BLaER1 (cell line): Measurements from ENCODE around the gene FOXP2.

Source experiments
- H3K27ac ChIP-seq: shearing (Covaris generic); formaldehyde crosslinking; 2 replicates; pipeline ENCODE4 v1.8.1; 2022
- H3K27me3 ChIP-seq: shearing (Covaris generic); formaldehyde crosslinking; 2 replicates; pipeline ENCODE4 v1.8.1; 2022
- H3K36me3 ChIP-seq: shearing (Covaris generic); formaldehyde crosslinking; 2 replicates; pipeline ENCODE4 v1.8.1; 2022
- H3K4me1 ChIP-seq: shearing (Covaris generic); formaldehyde crosslinking; 2 replicates; pipeline ENCODE4 v1.8.1; 2022
- H3K4me2 ChIP-seq: shearing (Covaris generic); formaldehyde crosslinking; 2 replicates; pipeline ENCODE4 v1.8.1; 2022
- H3K4me3 ChIP-seq: shearing (Covaris generic); formaldehyde crosslinking; 2 replicates; pipeline ENCODE4 v1.8.1; 2022
- H3K9ac ChIP-seq: shearing (Covaris generic); formaldehyde crosslinking; 2 replicates; pipeline ENCODE4 v1.8.1; 2022
- H3K9me3 ChIP-seq: shearing (Covaris generic); formaldehyde crosslinking; 2 replicates; pipeline ENCODE4 v1.8.1; 2022
- H4K20me1 ChIP-seq: shearing (Covaris generic); formaldehyde crosslinking; 2 replicates; pipeline ENCODE4 v1.8.1; 2022
- Cebpa-rat ChIP-seq: shearing (Covaris generic); IDR thresholded peaks from 2 replicates; pipeline ENCODE4 v1.8.1; 2022

The FOXP2 gene

GRCh38 chr7:114648117-114648516, 233.5 kb downstream of the FOXP2 start:
- no peaks in the 10 kb centered on the region for H4K20me1 ChIP-seq
- H3K4me1 ChIP-seq = no peaks in the 10 kb centered on the region
- H3K27me3 ChIP-seq = no peaks in the 10 kb centered on the region
- TF ChIP-seq Cebpa-rat = no peak
- H3K4me2 ChIP-seq = no peak overlapping the region
- H3K9me3 ChIP-seq = no peaks in the 10 kb centered on the region
- H3K27ac ChIP-seq = no peak overlapping the region
- no peak overlapping the region for H3K4me3 ChIP-seq
- H3K36me3 ChIP-seq = no peaks in the 10 kb centered on the region
- no peak overlapping the region for H3K9ac ChIP-seq

GRCh38 chr7:114648680-114649079, 234.1 kb downstream of the FOXP2 start:
- Histone ChIP-seq H3K9ac (no peak overlapping the region), H3K36me3 (no peaks in the 10 kb centered on the region), H3K4me1 (no peaks in the 10 kb centered on the region), H3K4me2 (no peak overlapping the region), H3K27ac (no peak overlapping the region), H3K27me3 (no peaks in the 10 kb centered on the region), H3K9me3 (no peaks in the 10 kb centered on the region), H4K20me1 (no peaks in the 10 kb centered on the region), H3K4me3 (no peak overlapping the region)
- no peak for TF ChIP-seq Cebpa-rat

GRCh38 chr7:114649689-114650088, 235.1 kb downstream of the FOXP2 start:
- Histone ChIP-seq H3K9ac (no peak overlapping the region), H3K9me3 (no peaks in the 10 kb centered on the region), H3K27me3 (no peaks in the 10 kb centered on the region), H3K4me3 (no peak overlapping the region), H3K36me3 (no peaks in the 10 kb centered on the region), H3K27ac (no peak overlapping the region), H4K20me1 (no peaks in the 10 kb centered on the region), H3K4me2 (no peak overlapping the region), H3K4me1 (no peaks in the 10 kb centered on the region)
- TF ChIP-seq Cebpa-rat = no peak

DNA sequence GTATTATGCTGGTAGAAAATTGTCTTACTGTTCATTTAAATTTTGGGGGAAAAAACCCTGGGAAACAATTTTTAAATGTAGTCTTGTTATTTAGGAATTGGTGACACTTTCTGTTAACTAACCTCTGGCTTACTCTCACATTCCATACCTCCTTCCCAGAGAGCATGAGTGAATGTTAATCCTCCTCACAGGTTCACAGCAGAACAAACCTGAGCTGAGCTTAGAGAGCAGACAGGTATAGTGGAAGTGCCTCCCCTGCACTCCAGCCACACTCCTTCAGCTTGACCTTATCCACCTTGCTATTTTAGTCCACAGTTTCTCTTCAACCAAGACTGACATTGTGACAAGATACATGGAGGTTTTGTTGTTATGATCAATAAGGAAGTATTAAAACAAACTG, 235.9 kb downstream of the FOXP2 start:
- Histone ChIP-seq H3K36me3 (no peaks in the 10 kb centered on the region), H3K9me3 (no peaks in the 10 kb centered on the region), H3K27me3 (no peaks in the 10 kb centered on the region), H3K4me3 (no peak overlapping the region), H3K4me1 (no peaks in the 10 kb centered on the region), H3K9ac (no peak overlapping the region), H4K20me1 (no peaks in the 10 kb centered on the region), H3K4me2 (no peak overlapping the region), H3K27ac (no peak overlapping the region)
- no peak for TF ChIP-seq Cebpa-rat

GRCh38 chr7:114652041-114652440, 237.4 kb downstream of the FOXP2 start:
- no peak for TF ChIP-seq Cebpa-rat
- Histone ChIP-seq H3K4me1 (peaks cover 8% of the 10 kb centered on the region), H3K4me3 (no peak overlapping the region), H3K27me3 (no peaks in the 10 kb centered on the region), H3K9me3 (no peaks in the 10 kb centered on the region), H3K9ac (no peak overlapping the region), H4K20me1 (no peaks in the 10 kb centered on the region), H3K4me2 (no peak overlapping the region), H3K36me3 (no peaks in the 10 kb centered on the region), H3K27ac (no peak overlapping the region)

GRCh38 chr7:114653364-114654088, 238.9 kb downstream of the FOXP2 start:
- Histone ChIP-seq H3K9me3 (no peaks in the 10 kb centered on the region), H3K27me3 (no peaks in the 10 kb centered on the region), H3K4me2 (no peak overlapping the region), H3K36me3 (no peaks in the 10 kb centered on the region), H3K27ac (no peak overlapping the region), H3K4me1 (peaks cover 8% of the 10 kb centered on the region), H4K20me1 (no peaks in the 10 kb centered on the region), H3K4me3 (no peak overlapping the region), H3K9ac (no peak overlapping the region)
- TF ChIP-seq Cebpa-rat = no peak

DNA sequence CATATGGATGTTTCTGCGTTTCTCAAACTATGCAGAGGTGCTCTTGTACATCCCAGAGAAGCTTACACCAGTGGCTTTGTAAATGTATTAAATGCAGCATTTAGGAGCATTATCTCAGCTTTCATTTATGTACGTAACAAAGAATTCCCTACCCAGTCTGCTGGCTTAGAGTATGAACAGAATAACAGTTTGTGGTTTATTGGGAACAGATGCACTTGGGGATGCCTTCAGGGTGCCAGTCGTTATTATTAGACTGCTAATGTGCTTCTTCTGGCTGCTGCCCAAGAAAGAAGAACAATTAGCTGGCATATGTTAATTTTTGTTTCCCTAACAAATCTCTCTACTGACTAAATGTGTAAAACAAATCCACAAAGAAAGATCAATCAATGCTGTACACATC, 241.9 kb downstream of the FOXP2 start:
- TF ChIP-seq Cebpa-rat = no peak
- no peak overlapping the region for H3K4me3 ChIP-seq
- peaks cover 19% of the 10 kb centered on the region for H3K4me1 ChIP-seq
- H3K27me3 ChIP-seq = no peaks in the 10 kb centered on the region
- H4K20me1 ChIP-seq = no peaks in the 10 kb centered on the region
- no peak overlapping the region for H3K4me2 ChIP-seq
- no peaks in the 10 kb centered on the region for H3K36me3 ChIP-seq
- no peak overlapping the region for H3K9ac ChIP-seq
- H3K27ac ChIP-seq = no peak overlapping the region
- no peaks in the 10 kb centered on the region for H3K9me3 ChIP-seq

DNA sequence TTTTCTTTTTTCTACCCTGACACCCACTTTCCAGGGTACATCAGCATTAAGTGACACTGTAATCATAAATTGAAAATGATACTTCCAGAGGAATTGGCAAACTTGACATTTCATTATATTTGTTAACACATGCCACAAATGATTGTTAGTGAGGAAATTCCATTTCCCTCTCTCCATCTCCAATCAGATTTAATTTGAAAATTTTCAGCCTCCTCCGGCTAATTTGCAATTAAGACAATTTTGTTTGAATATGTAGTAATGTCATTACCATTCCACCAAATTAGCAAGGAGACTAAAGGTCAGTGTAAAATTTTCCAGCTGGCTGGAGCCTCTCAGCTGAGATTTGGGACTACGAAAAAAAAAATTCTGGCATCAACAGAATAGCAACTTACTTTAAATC, 242.7 kb downstream of the FOXP2 start:
- Histone ChIP-seq H3K4me2 (no peak overlapping the region), H3K9ac (no peak overlapping the region), H3K4me1 (peaks cover 19% of the 10 kb centered on the region), H3K27ac (no peak overlapping the region), H3K4me3 (no peak overlapping the region), H3K36me3 (no peaks in the 10 kb centered on the region), H3K27me3 (no peaks in the 10 kb centered on the region), H4K20me1 (no peaks in the 10 kb centered on the region), H3K9me3 (no peaks in the 10 kb centered on the region)
- TF ChIP-seq Cebpa-rat = no peak

DNA sequence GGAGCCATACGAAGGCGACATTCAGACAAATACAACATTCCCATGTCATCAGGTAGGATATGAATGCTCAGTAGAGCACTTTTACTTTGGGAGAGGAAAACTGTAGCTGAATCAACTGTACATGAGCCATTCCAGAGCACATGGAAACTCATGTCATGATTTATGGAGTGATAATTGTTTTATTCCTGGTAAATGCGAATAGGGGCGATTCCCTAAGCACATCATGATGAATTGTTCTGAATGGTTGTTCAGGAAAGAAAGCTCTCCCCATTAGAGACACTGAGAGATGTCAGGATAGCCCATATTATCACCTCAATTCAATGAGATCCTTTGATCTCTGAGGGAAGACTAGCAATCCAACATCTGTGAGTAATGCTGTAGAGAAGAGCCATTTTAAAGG, 243.6 kb downstream of the FOXP2 start:
- H3K36me3 ChIP-seq = no peaks in the 10 kb centered on the region
- no peaks in the 10 kb centered on the region for H4K20me1 ChIP-seq
- H3K4me2 ChIP-seq = no peak overlapping the region
- H3K4me1 ChIP-seq = peaks cover 19% of the 10 kb centered on the region
- no peaks in the 10 kb centered on the region for H3K27me3 ChIP-seq
- TF ChIP-seq Cebpa-rat = no peak
- H3K9ac ChIP-seq = no peak overlapping the region
- H3K27ac ChIP-seq = no peak overlapping the region
- no peak overlapping the region for H3K4me3 ChIP-seq
- H3K9me3 ChIP-seq = no peaks in the 10 kb centered on the region

DNA sequence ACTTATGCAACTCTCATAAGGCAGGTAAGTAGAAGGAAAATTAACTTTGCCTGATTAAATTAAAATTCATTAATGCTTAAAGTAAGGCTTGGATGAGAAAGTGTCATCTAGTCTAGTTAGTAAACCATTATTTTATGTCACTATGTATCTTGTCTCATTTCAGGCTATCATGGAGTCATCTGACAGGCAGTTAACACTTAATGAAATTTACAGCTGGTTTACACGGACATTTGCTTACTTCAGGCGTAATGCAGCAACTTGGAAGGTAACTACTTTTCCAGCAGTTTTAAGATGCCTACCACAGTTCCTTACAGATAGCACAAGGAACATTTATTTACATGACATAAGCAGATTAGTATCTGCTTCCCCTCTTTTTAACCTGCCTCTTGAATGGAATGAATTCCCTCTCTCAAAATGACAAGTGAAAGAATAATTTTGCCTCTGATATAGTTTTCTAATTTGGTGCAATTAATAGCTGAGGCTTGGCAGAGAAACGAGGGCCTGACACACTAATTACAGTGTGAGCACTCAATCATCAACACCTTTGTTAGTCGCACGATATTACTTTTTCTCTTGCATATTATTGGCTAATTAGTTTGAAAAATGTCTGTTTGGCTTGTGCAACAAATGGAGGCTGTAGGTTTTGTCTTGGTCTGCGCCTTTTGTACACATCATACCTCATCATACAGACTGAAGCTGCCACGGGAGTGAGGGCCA, 245.0 kb downstream of the FOXP2 start:
- H4K20me1 ChIP-seq = no peaks in the 10 kb centered on the region
- TF ChIP-seq Cebpa-rat = no peak
- H3K36me3 ChIP-seq = no peaks in the 10 kb centered on the region
- H3K4me2 ChIP-seq = peak overlapping the region; percentile 31
- no peaks in the 10 kb centered on the region for H3K27me3 ChIP-seq
- no peak overlapping the region for H3K4me3 ChIP-seq
- H3K9ac ChIP-seq = no peak overlapping the region
- no peaks in the 10 kb centered on the region for H3K9me3 ChIP-seq
- H3K4me1 ChIP-seq = peaks cover 19% of the 10 kb centered on the region
- no peak overlapping the region for H3K27ac ChIP-seq
